ENCODE data around the gene MS4A15. TPM values are rescaled to one million over a fixed set of nuclear protein-coding genes. Genes with fewer than 3 reads are reported as not detected.

MS4A15 gene
- total RNA-seq, 2 donors from 2014 or later = not detected

- ATAC-seq (peak; percentile 94), DNase-seq (peak; percentile 91 to 93 (median 92))
- no peak overlapping the region for H3K27ac ChIP-seq
- H3K36me3 ChIP-seq (replicated peaks in 1 of 2; ENCODE audit: insufficient read depth in 1 of 2, low read depth in 2 of 2) = no peaks in the 10 kb centered on the region
- peaks cover 9% of the 10 kb centered on the region for H3K4me1 ChIP-seq
- intact Hi-C loops (cut with DNase I) = no loop called here
- no peaks in the 10 kb centered on the region for H3K9me3 ChIP-seq
- no peak overlapping the region for H3K4me3 ChIP-seq
- WGBS, 2 donors = 12 to 15% methylated on average over 15 of the region's 15 CpGs
- TF ChIP-seq POLR2A (IDR thresholded peaks at IDR 0.05) = no peak
- TF ChIP-seq, protein P1, sequence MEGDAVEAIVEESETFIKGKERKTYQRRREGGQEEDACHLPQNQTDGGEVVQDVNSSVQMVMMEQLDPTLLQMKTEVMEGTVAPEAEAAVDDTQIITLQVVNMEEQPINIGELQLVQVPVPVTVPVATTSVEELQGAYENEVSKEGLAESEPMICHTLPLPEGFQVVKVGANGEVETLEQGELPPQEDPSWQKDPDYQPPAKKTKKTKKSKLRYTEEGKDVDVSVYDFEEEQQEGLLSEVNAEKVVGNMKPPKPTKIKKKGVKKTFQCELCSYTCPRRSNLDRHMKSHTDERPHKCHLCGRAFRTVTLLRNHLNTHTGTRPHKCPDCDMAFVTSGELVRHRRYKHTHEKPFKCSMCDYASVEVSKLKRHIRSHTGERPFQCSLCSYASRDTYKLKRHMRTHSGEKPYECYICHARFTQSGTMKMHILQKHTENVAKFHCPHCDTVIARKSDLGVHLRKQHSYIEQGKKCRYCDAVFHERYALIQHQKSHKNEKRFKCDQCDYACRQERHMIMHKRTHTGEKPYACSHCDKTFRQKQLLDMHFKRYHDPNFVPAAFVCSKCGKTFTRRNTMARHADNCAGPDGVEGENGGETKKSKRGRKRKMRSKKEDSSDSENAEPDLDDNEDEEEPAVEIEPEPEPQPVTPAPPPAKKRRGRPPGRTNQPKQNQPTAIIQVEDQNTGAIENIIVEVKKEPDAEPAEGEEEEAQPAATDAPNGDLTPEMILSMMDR (IDR thresholded peaks at IDR 0.05) = peak; percentile 88 to 95 (median 91)
- H3K27me3 ChIP-seq = no peaks in the 10 kb centered on the region
These were observed 18.8 kb downstream of the MS4A15 start for GRCh38 chr11:60775420-60775961.

DNA sequence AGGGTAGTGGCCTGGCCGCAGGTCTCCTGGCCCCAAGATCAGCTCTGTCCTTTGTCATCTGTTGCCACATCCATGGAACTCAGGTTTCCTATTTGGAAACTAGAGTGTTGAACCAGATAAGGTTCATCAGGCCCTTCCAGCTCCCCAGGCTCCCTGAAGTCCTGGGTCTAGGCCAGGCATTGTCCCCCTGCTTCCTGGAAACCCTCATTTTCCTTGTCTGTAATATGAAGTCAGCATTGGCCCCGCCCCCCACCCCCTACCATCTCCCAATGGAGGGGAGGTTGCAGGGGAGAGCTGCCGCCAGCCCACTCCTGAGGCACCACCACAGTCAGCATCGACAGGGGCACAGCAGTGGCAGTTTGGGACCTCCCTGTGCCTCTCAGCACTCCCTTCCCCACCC, 19.5 kb downstream of the MS4A15 start:
- WGBS, 2 donors = 70 to 88% methylated on average over 3 to 4 of the region's 4 CpGs
- Histone ChIP-seq H3K27ac (no peak overlapping the region), H3K36me3 (replicated peaks in 1 of 2; ENCODE audit: insufficient read depth in 1 of 2, low read depth in 2 of 2) (no peaks in the 10 kb centered on the region), H3K27me3 (no peaks in the 10 kb centered on the region), H3K9me3 (no peaks in the 10 kb centered on the region), H3K4me3 (no peak overlapping the region), H3K4me1 (peaks cover 9% of the 10 kb centered on the region)
- ATAC-seq (no peak), DNase-seq (no peak)
- TF ChIP-seq, protein P1 (IDR thresholded peaks at IDR 0.05) = no peak
- TF ChIP-seq POLR2A (IDR thresholded peaks at IDR 0.05) = no peak
- intact Hi-C loops (cut with DNase I) = no loop called here

- WGBS, 2 donors = 50 to 57% methylated on average over 4 of the region's 4 CpGs
- Histone ChIP-seq H3K4me3 (no peak overlapping the region), H3K27me3 (no peaks in the 10 kb centered on the region), H3K4me1 (peaks cover 9% of the 10 kb centered on the region), H3K27ac (no peak overlapping the region), H3K9me3 (no peaks in the 10 kb centered on the region), H3K36me3 (replicated peaks in 1 of 2; ENCODE audit: insufficient read depth in 1 of 2, low read depth in 2 of 2) (no peaks in the 10 kb centered on the region)
- TF ChIP-seq, protein P1 (IDR thresholded peaks at IDR 0.05) = no peak
- no peak for TF ChIP-seq POLR2A (IDR thresholded peaks at IDR 0.05)
- no peak for DNase-seq
- ATAC-seq = no peak
- intact Hi-C loops (cut with DNase I) = no loop called here
These were observed 20.4 kb downstream of the MS4A15 start for GRCh38 chr11:60777106-60777505.

GRCh38 chr11:60777572-60777971, 20.9 kb downstream of the MS4A15 start:
- TF ChIP-seq POLR2A (IDR thresholded peaks at IDR 0.05) = no peak
- TF ChIP-seq, protein P1 (IDR thresholded peaks at IDR 0.05) = no peak
- ATAC-seq (no peak), DNase-seq (peak in 3 of 4 donors; percentile 31 to 57 (median 35))
- 5 to 18% methylated on average over 2 of the region's 2 CpGs for WGBS, 2 donors
- H3K4me3 ChIP-seq = no peak overlapping the region
- no peak overlapping the region for H3K27ac ChIP-seq
- intact Hi-C loops (cut with DNase I) = no loop called here
- no peaks in the 10 kb centered on the region for H3K36me3 ChIP-seq (replicated peaks in 1 of 2; ENCODE audit: insufficient read depth in 1 of 2, low read depth in 2 of 2)
- no peaks in the 10 kb centered on the region for H3K9me3 ChIP-seq
- no peaks in the 10 kb centered on the region for H3K27me3 ChIP-seq
- peaks cover 9% of the 10 kb centered on the region for H3K4me1 ChIP-seq

DNA sequence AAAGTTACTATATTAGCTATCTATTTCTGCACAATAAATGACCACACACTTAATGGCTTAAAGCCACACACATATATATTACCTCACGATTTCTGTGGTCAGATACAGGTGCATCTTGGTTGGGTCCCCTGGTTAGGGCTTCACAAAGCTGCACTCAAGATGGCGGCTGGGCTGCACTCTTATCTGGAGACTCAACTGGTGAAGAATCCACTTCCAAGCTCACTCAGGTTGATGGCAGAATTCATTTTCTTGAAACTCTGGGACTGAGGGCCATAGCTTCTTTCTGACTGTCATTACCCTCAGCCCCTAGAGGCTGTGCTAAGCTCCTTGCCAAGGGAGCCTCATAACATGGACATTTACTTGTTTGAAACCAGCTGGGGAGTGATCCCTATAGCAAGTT, 23.4 kb downstream of the MS4A15 start:
- H3K36me3 ChIP-seq (replicated peaks in 1 of 2; ENCODE audit: insufficient read depth in 1 of 2, low read depth in 2 of 2) = no peaks in the 10 kb centered on the region
- WGBS, 2 donors = 73 to 75% methylated on average over 2 of the region's 2 CpGs
- no peak overlapping the region for H3K4me3 ChIP-seq
- H3K27me3 ChIP-seq = no peaks in the 10 kb centered on the region
- DNase-seq (no peak), ATAC-seq (no peak)
- no peaks in the 10 kb centered on the region for H3K9me3 ChIP-seq
- H3K4me1 ChIP-seq = peaks cover 8% of the 10 kb centered on the region
- H3K27ac ChIP-seq = no peak overlapping the region
- intact Hi-C loops (cut with DNase I) = no loop called here
- no peak for TF ChIP-seq POLR2A (IDR thresholded peaks at IDR 0.05)
- TF ChIP-seq, protein P1 (IDR thresholded peaks at IDR 0.05) = no peak
